T-cell (primary cell): Measurements from ENCODE around the gene SNHG17. TPM values are rescaled to one million over a fixed set of nuclear protein-coding genes. Genes with fewer than 3 reads are reported as not detected.

Experiments used
- ATAC-seq, 4 experiments: fragments of 200-7000 bp in 3 of 4; fragments of 150-1000 bp in 1 of 4; cut with Tn5 transposase; replicated peaks in 1 of 4; 1 replicate in 3 of 4; 2 replicates in 1 of 4; pipeline ENCODE4 v1.10.0; 2021; ENCODE audit warnings: moderate library complexity in 3 of 4, mild to moderate bottlenecking in 2 of 4, moderate number of reproducible peaks in 1 of 4
- CTCF ChIA-PET, 2 donors: fragments of 300-600 bp; sonication (Branson Sonifier 250); formaldehyde crosslinking; loops; one replicate each; lab custom pipeline; 2022; ENCODE audit warnings: antibody characterized with exemption in 2 of 2; lab: Charles Lee
- POLR2A ChIA-PET, 2 donors: fragments of 300-600 bp; sonication (Branson Sonifier 250); formaldehyde crosslinking; loops; one replicate each; lab custom pipeline; 2022; ENCODE audit warnings: antibody characterized with exemption in 2 of 2; lab: Charles Lee
- DNase-seq, 35 experiments: peaks; one replicate each; pipeline versions ENCODE4 v3.0.0 to v3.0.0-alpha.2; 2013 to 2023
- H3K27ac ChIP-seq: one replicate; pipeline ENCODE4 v1.5.1; 2013; ENCODE audit warnings: low read length
- H3K27me3 ChIP-seq, 2 experiments: replicated peaks in 1 of 2; 1 replicate in 1 of 2; 2 replicates in 1 of 2; pipeline versions ENCODE4 v1.6.1 to v1.7.0; 2013; ENCODE audit warnings: low read length in 1 of 2, mixed read lengths in 1 of 2; ENCODE audit not compliant: control insufficient read depth in 2 of 2, insufficient read depth in 2 of 2; ENCODE audit errors: extremely low read depth in 1 of 2
- H3K36me3 ChIP-seq, 2 donors: 1 replicate in 1 of 2; 2 replicates in 1 of 2; pipeline versions ENCODE4 v1.6.1 to v1.7.0; 2013; ENCODE audit warnings: low read length in 1 of 2; ENCODE audit not compliant: control insufficient read depth in 2 of 2, insufficient read depth in 1 of 2; ENCODE audit errors: extremely low read depth in 1 of 2
- H3K4me1 ChIP-seq, 2 experiments: 1 replicate in 1 of 2; 2 replicates in 1 of 2; pipeline versions ENCODE4 v1.6.1 to v1.7.0; 2013; ENCODE audit warnings: low read length in 2 of 2, mixed read lengths in 1 of 2; ENCODE audit not compliant: insufficient read depth in 2 of 2, control insufficient read depth in 1 of 2; ENCODE audit errors: extremely low read depth in 1 of 2
- H3K4me3 ChIP-seq, 2 donors: 1 replicate in 1 of 2; 2 replicates in 1 of 2; pipeline versions ENCODE4 v1.5.1 to v1.7.0; 2013; ENCODE audit warnings: mild to moderate bottlenecking in 2 of 2, low read length in 1 of 2, moderate library complexity in 1 of 2; ENCODE audit not compliant: control insufficient read depth in 1 of 2; ENCODE audit errors: extremely low read depth in 1 of 2
- H3K9me3 ChIP-seq: 2 replicates; pipeline ENCODE4 v1.7.0; 2013
- H3K27ac Mint-ChIP-seq, 2 donors: one replicate each; pipeline ENCODE4 v1.8.0; 2020 to 2021; ENCODE audit warnings: mild to moderate bottlenecking in 2 of 2, mixed read lengths in 2 of 2
- H3K27me3 Mint-ChIP-seq, 2 donors: one replicate each; pipeline ENCODE4 v1.8.0; 2021 to 2022; ENCODE audit warnings: mixed read lengths in 2 of 2
- H3K36me3 Mint-ChIP-seq: one replicate; pipeline ENCODE4 v1.8.0; 2021; ENCODE audit warnings: mixed read lengths
- H3K4me1 Mint-ChIP-seq, 3 donors: one replicate each; pipeline ENCODE4 v1.8.0; 2020 to 2022; ENCODE audit warnings: mixed read lengths in 3 of 3, mild to moderate bottlenecking in 1 of 3
- H3K4me3 Mint-ChIP-seq, 3 donors: one replicate each; pipeline ENCODE4 v1.8.0; 2020 to 2022; ENCODE audit warnings: mild to moderate bottlenecking in 3 of 3, mixed read lengths in 3 of 3, moderate library complexity in 3 of 3
- H3K9me3 Mint-ChIP-seq, 3 donors: one replicate each; pipeline ENCODE4 v1.8.0; 2020 to 2022; ENCODE audit warnings: mixed read lengths in 3 of 3
- WGBS: methylation state at CpG from one replicate; pipeline ENCODE4 v1.1.5; 2013; ENCODE audit warnings: missing lambda C conversion rate; ENCODE audit not compliant: insufficient coverage; 5-methylcytosine and 5-hydroxymethylcytosine counted together
- total RNA-seq, 35 experiments: library from RNA in 6 of 35; stranded (reverse) in 6 of 35; fragments of 120-200 nt in 1 of 35; gene quantifications; one replicate each; pipeline versions ENCODE4 v1.2.1 to v1.2.4 and lab custom pipeline; 2013 to 2026

Gene SNHG17
- total RNA-seq, 5 donors from 2014 or later (not counting 1 experiment from before 2014, with no cell fraction given), result 46.7 to 77.9 (median 67.6) TPM

GRCh38 chr20:38429301-38429700 is 5.8 kb downstream of the SNHG17 start:
- Histone ChIP-seq H3K36me3 (peaks cover 27 to 89% of the 10 kb centered on the region in 2 donors), H3K4me3 (no peak overlapping the region), H3K9me3 (no peaks in the 10 kb centered on the region), H3K4me1 (peaks cover 6 to 22% of the 10 kb centered on the region in 2 experiments), H3K27ac (no peak overlapping the region), H3K27me3 (no peaks in the 10 kb centered on the region)
- Mint-ChIP-seq H3K27me3 (no peaks in the 10 kb centered on the region), H3K36me3 (peaks cover 72% of the 10 kb centered on the region), H3K4me3 (no peak overlapping the region), H3K9me3 (no peaks in the 10 kb centered on the region), H3K4me1 (peaks cover 61 to 68% (median 65%) of the 10 kb centered on the region in 3 donors), H3K27ac (no peak overlapping the region)
- ChIA-PET POLR2A (no interaction called here), CTCF (interaction anchor here in 1 of 2 donors (1.1 kb wide), 1 partner anchor 17 kb away, joined by 3 read pairs; no protein-coding TSS in a partner anchor)
- no CpG with 5 or more reads among the region's 3 CpGs for WGBS
- no peak for ATAC-seq
- no peak for DNase-seq

GRCh38 chr20:38428800-38429199 is 6.3 kb downstream of the SNHG17 start:
- H3K4me1 Mint-ChIP-seq, result peaks cover 56 to 64% (median 61%) of the 10 kb centered on the region in 3 donors
- POLR2A ChIA-PET, result interaction anchor here in 1 of 2 donors (0.5 kb wide), 1 partner anchor 1033 kb away, joined by 3 read pairs; no protein-coding TSS in a partner anchor
- peak overlapping the region in 1 of 2 donors; percentile 52 for H3K27ac Mint-ChIP-seq
- no peaks in the 10 kb centered on the region for H3K27me3 Mint-ChIP-seq
- CTCF ChIA-PET, result no interaction called here
- ATAC-seq (no peak), DNase-seq (no peak)
- WGBS, result 83% methylated on average over 3 of the region's 3 CpGs
- peaks cover 4 to 17% of the 10 kb centered on the region in 2 experiments for H3K4me1 ChIP-seq
- no peak overlapping the region for H3K27ac ChIP-seq
- peaks cover 27 to 90% of the 10 kb centered on the region in 2 donors for H3K36me3 ChIP-seq
- peaks cover 71% of the 10 kb centered on the region for H3K36me3 Mint-ChIP-seq
- H3K4me3 ChIP-seq, result no peak overlapping the region
- no peak overlapping the region for H3K4me3 Mint-ChIP-seq
- no peaks in the 10 kb centered on the region for H3K27me3 ChIP-seq
- H3K9me3 Mint-ChIP-seq, result no peaks in the 10 kb centered on the region
- no peaks in the 10 kb centered on the region for H3K9me3 ChIP-seq

- no peaks in the 10 kb centered on the region for H3K27me3 ChIP-seq
- peaks cover 73% of the 10 kb centered on the region for H3K36me3 Mint-ChIP-seq
- H3K4me1 ChIP-seq, result peaks cover 2 to 6% of the 10 kb centered on the region in 2 experiments
- H3K27ac ChIP-seq, result no peak overlapping the region
- DNase-seq, result no peak
- WGBS, result 87% methylated on average over 5 of the region's 5 CpGs
- H3K4me3 Mint-ChIP-seq, result no peak overlapping the region
- H3K36me3 ChIP-seq, result peaks cover 24 to 92% of the 10 kb centered on the region in 2 donors
- ATAC-seq, result no peak
- H3K27ac Mint-ChIP-seq, result no peak overlapping the region
- no peaks in the 10 kb centered on the region for H3K27me3 Mint-ChIP-seq
- CTCF ChIA-PET, result no interaction called here
- POLR2A ChIA-PET, result interaction anchor here in 1 of 2 donors (0.5 kb wide), 1 partner anchor 500 kb away, joined by 5 read pairs; no protein-coding TSS in a partner anchor
- H3K4me3 ChIP-seq, result no peak overlapping the region
- H3K9me3 ChIP-seq, result no peaks in the 10 kb centered on the region
- peaks cover 44 to 54% (median 52%) of the 10 kb centered on the region in 3 donors for H3K4me1 Mint-ChIP-seq
- H3K9me3 Mint-ChIP-seq, result no peaks in the 10 kb centered on the region
Measured at GRCh38 chr20:38427655-38428023, 7.5 kb downstream of the SNHG17 start.

- Histone ChIP-seq H3K27me3 (no peaks in the 10 kb centered on the region), H3K4me3 (no peak overlapping the region), H3K9me3 (no peaks in the 10 kb centered on the region), H3K27ac (no peak overlapping the region), H3K36me3 (peaks cover 18 to 92% of the 10 kb centered on the region in 2 donors), H3K4me1 (no peaks in the 10 kb centered on the region)
- Mint-ChIP-seq H3K4me3 (no peak overlapping the region), H3K36me3 (peaks cover 73% of the 10 kb centered on the region), H3K27ac (no peak overlapping the region), H3K27me3 (no peaks in the 10 kb centered on the region), H3K9me3 (no peaks in the 10 kb centered on the region), H3K4me1 (peaks cover 31 to 40% (median 38%) of the 10 kb centered on the region in 3 donors)
- WGBS, result 93% methylated on average over 8 of the region's 15 CpGs
- no peak for DNase-seq
- no peak for ATAC-seq
- ChIA-PET POLR2A (no interaction called here), CTCF (interaction anchor here (0.7 to 1.9 kb wide), 2 partner anchors 9 to 628 kb away, joined by 3 to 5 read pairs; partner anchors contain the start of gene SNHG17 (in 1 of the 2))
Measured at GRCh38 chr20:38426006-38426897, 8.9 kb downstream of the SNHG17 start.

GRCh38 chr20:38424401-38424800 is 10.7 kb downstream of the SNHG17 start:
- Mint-ChIP-seq H3K27ac (no peak overlapping the region), H3K4me3 (no peak overlapping the region), H3K27me3 (no peaks in the 10 kb centered on the region), H3K4me1 (peaks cover 21 to 28% (median 26%) of the 10 kb centered on the region in 3 donors), H3K9me3 (no peaks in the 10 kb centered on the region), H3K36me3 (peaks cover 78% of the 10 kb centered on the region)
- no peak overlapping the region for H3K27ac ChIP-seq
- no peaks in the 10 kb centered on the region for H3K9me3 ChIP-seq
- no peak overlapping the region for H3K4me3 ChIP-seq
- H3K4me1 ChIP-seq, result no peaks in the 10 kb centered on the region
- H3K36me3 ChIP-seq, result peaks cover 20 to 95% of the 10 kb centered on the region in 2 donors
- ATAC-seq (no peak), DNase-seq (no peak)
- WGBS, result 100% methylated on average over 1 of the region's 1 CpG
- no peaks in the 10 kb centered on the region for H3K27me3 ChIP-seq
- POLR2A ChIA-PET, result no interaction called here
- CTCF ChIA-PET, result interaction anchor here in 1 of 2 donors (1.9 kb wide), 1 partner anchor 10 kb away, joined by 5 read pairs; the partner anchor contains the start of gene SNHG17

GRCh38 chr20:38423541-38423940 is 11.6 kb downstream of the SNHG17 start:
- ChIA-PET POLR2A (interaction anchor here in 1 of 2 donors (0.7 kb wide), 1 partner anchor 12 kb away, joined by 5 read pairs; the partner anchor contains the start of gene SNHG17), CTCF (interaction anchor here (0.6 to 1.0 kb wide), 2 partner anchors 11 to 320 kb away, joined by 3 to 5 read pairs; no protein-coding TSS in a partner anchor)
- Mint-ChIP-seq H3K27ac (peak overlapping the region in 1 of 2 donors; percentile 40), H3K9me3 (no peaks in the 10 kb centered on the region), H3K27me3 (no peaks in the 10 kb centered on the region), H3K36me3 (peaks cover 76% of the 10 kb centered on the region), H3K4me1 (peaks cover 14 to 21% (median 20%) of the 10 kb centered on the region in 3 donors), H3K4me3 (no peak overlapping the region)
- Histone ChIP-seq H3K27ac (no peak overlapping the region), H3K9me3 (no peaks in the 10 kb centered on the region), H3K4me1 (no peaks in the 10 kb centered on the region), H3K27me3 (no peaks in the 10 kb centered on the region), H3K4me3 (no peak overlapping the region), H3K36me3 (peaks cover 21 to 92% of the 10 kb centered on the region in 2 donors)
- no CpG with 5 or more reads among the region's 4 CpGs for WGBS
- ATAC-seq (no peak), DNase-seq (no peak)
